SU-DHL-6 (cell line): ENCODE measurements around the gene SPP2.

ENCODE experiments used
- H2AFZ ChIP-seq: fragments of 200-600 bp; sonication (generic); 2 replicates; pipeline ENCODE4 v1.6.1; 2014; ENCODE audit warnings: low read depth, mild to moderate bottlenecking, moderate library complexity, mixed read lengths, antibody characterized with exemption, low read length; ENCODE audit not compliant: severe bottlenecking
- H3F3A ChIP-seq: fragments of 200-600 bp; shearing (Covaris generic); 2 replicates; pipeline ENCODE4 v1.6.0; 2016; ENCODE audit warnings: antibody characterized with exemption, mild to moderate bottlenecking; ENCODE audit not compliant: insufficient read depth
- H3K27ac ChIP-seq: fragments of 200-600 bp; sonication (generic); 2 replicates; pipeline ENCODE4 v1.5.1; 2016; ENCODE audit warnings: low read depth, mild to moderate bottlenecking, low read length, moderate library complexity, mixed read lengths
- H3K27me3 ChIP-seq: fragments of 200-600 bp; sonication (generic), shearing (Covaris generic); 2 replicates; pipeline ENCODE4 v1.6.0; 2014; ENCODE audit warnings: mild to moderate bottlenecking, low read length
- H3K36me3 ChIP-seq: fragments of 200-600 bp; sonication (generic); 2 replicates; pipeline ENCODE4 v1.6.1; 2014; ENCODE audit warnings: mild to moderate bottlenecking, low read length, mixed read lengths
- H3K4me2 ChIP-seq: fragments of 300-600, 200-600 bp; shearing (Covaris generic), sonication (generic); 2 replicates; pipeline ENCODE4 v1.6.0; 2014; ENCODE audit warnings: low read length, low read depth, mild to moderate bottlenecking; ENCODE audit not compliant: poor library complexity, severe bottlenecking
- H3K4me3 ChIP-seq: fragments of 200-600 bp; sonication (generic); 2 replicates; pipeline ENCODE4 v1.5.1; 2014; ENCODE audit warnings: antibody characterized with exemption, low read length, mild to moderate bottlenecking, mixed read lengths; ENCODE audit not compliant: insufficient read depth, poor library complexity, severe bottlenecking
- H3K79me2 ChIP-seq: fragments of 200-600 bp; sonication (generic); 2 replicates; pipeline ENCODE4 v1.6.1; 2014; ENCODE audit warnings: mild to moderate bottlenecking, low read length, moderate library complexity; ENCODE audit not compliant: insufficient read depth
- H3K9ac ChIP-seq: fragments of 200-600 bp; sonication (generic); 2 replicates; pipeline ENCODE4 v1.7.0; 2014; ENCODE audit warnings: mild to moderate bottlenecking, low read length
- H3K9me2 ChIP-seq: fragments of 200-600 bp; sonication (generic); replicated peaks from 2 replicates; pipeline ENCODE4 v1.6.1; 2014; ENCODE audit warnings: low read length; ENCODE audit not compliant: insufficient read depth
- H3K9me3 ChIP-seq: fragments of 200-600 bp; sonication (generic); 2 replicates; pipeline ENCODE4 v1.6.1; 2014; ENCODE audit warnings: low read length, mixed read lengths; ENCODE audit not compliant: insufficient read depth
- H4K20me1 ChIP-seq: fragments of 200-600 bp; sonication (generic); 2 replicates; pipeline ENCODE4 v1.6.1; 2014; ENCODE audit warnings: low read depth, mild to moderate bottlenecking, antibody characterized with exemption, low read length, moderate library complexity, mixed read lengths
- CTCF ChIP-seq: fragments of 200-600 bp; sonication (generic); IDR thresholded peaks from one replicate; pipeline ENCODE4 v1.5.1; 2017; ENCODE audit warnings: antibody characterized with exemption, mild to moderate bottlenecking, low read length, moderate library complexity; ENCODE audit not compliant: insufficient read depth, poor library complexity, severe bottlenecking
- EZH2phosphoT487 ChIP-seq: fragments of 200-600 bp; sonication (generic), shearing (Covaris generic); conservative IDR thresholded peaks from 2 replicates; pipeline ENCODE4 v1.6.1; 2018; ENCODE audit warnings: mild to moderate bottlenecking, antibody characterized with exemption, low read length, moderate library complexity, mixed read lengths

SPP2 gene

GRCh38 chr2:234076451-234076850 lies 25.9 kb downstream of the SPP2 start:
- Histone ChIP-seq H3K9me2 (no peaks in the 10 kb centered on the region), H3K27me3 (no peaks in the 10 kb centered on the region), H3K79me2 (no peaks in the 10 kb centered on the region), H3K9me3 (no peaks in the 10 kb centered on the region), H3F3A (no peaks in the 10 kb centered on the region), H3K4me2 (no peak overlapping the region), H3K27ac (no peak overlapping the region), H4K20me1 (no peaks in the 10 kb centered on the region), H2AFZ (no peak overlapping the region), H3K9ac (no peak overlapping the region), H3K36me3 (no peaks in the 10 kb centered on the region), H3K4me3 (no peak overlapping the region)
- TF ChIP-seq EZH2phosphoT487 (no peak), CTCF (no peak)

- TF ChIP-seq CTCF (no peak), EZH2phosphoT487 (no peak)
- H3K4me3 ChIP-seq: no peak overlapping the region
- no peaks in the 10 kb centered on the region for H3K9me3 ChIP-seq
- no peaks in the 10 kb centered on the region for H3K27me3 ChIP-seq
- no peak overlapping the region for H3K4me2 ChIP-seq
- H3K9me2 ChIP-seq: no peaks in the 10 kb centered on the region
- no peaks in the 10 kb centered on the region for H3K36me3 ChIP-seq
- no peaks in the 10 kb centered on the region for H3K79me2 ChIP-seq
- H3F3A ChIP-seq: no peaks in the 10 kb centered on the region
- no peak overlapping the region for H2AFZ ChIP-seq
- H3K27ac ChIP-seq: no peak overlapping the region
- no peak overlapping the region for H3K9ac ChIP-seq
- no peaks in the 10 kb centered on the region for H4K20me1 ChIP-seq
These were observed 27.6 kb downstream of the SPP2 start for GRCh38 chr2:234078129-234078528.

- Histone ChIP-seq H3K36me3 (no peaks in the 10 kb centered on the region), H3K4me3 (no peak overlapping the region), H3F3A (no peaks in the 10 kb centered on the region), H3K27me3 (no peaks in the 10 kb centered on the region), H2AFZ (no peak overlapping the region), H3K4me2 (no peak overlapping the region), H3K9ac (no peak overlapping the region), H4K20me1 (no peaks in the 10 kb centered on the region), H3K9me3 (no peaks in the 10 kb centered on the region), H3K79me2 (no peaks in the 10 kb centered on the region), H3K27ac (no peak overlapping the region), H3K9me2 (no peaks in the 10 kb centered on the region)
- TF ChIP-seq EZH2phosphoT487 (no peak), CTCF (no peak)
These were observed 31.7 kb downstream of the SPP2 start for GRCh38 chr2:234081970-234082822.
